HepG2 (cell line): ENCODE data around the gene SCAND1.

Experiments used
- ARID4A ChIP-seq: sonication (generic); formaldehyde crosslinking; IDR thresholded peaks from 2 replicates; pipeline ENCODE4 v1.5.0; 2020; ENCODE audit warnings: mild to moderate bottlenecking, missing genetic modification reagents, borderline replicate concordance
- HINFP ChIP-seq: sonication (generic); formaldehyde crosslinking; IDR thresholded peaks from 2 replicates; pipeline ENCODE4 v1.4.0; 2020; ENCODE audit warnings: low read depth, mild to moderate bottlenecking, missing genetic modification reagents
- KDM1A ChIP-seq: IDR thresholded peaks from 2 replicates; pipeline ENCODE4 v1.6.1; 2016; ENCODE audit warnings: missing compliant biosample characterization
- NAIF1 ChIP-seq: sonication (generic); formaldehyde crosslinking; IDR thresholded peaks from 2 replicates; pipeline ENCODE4 v1.5.0; 2020; ENCODE audit warnings: mild to moderate bottlenecking, missing genetic modification reagents, borderline replicate concordance
- NFYC ChIP-seq: IDR thresholded peaks from 2 replicates; pipeline ENCODE4 v1.6.1; 2016; ENCODE audit warnings: missing genetic modification reagents, missing compliant biosample characterization
- NR1H2 ChIP-seq: sonication (generic); formaldehyde crosslinking; IDR thresholded peaks from 2 replicates; pipeline ENCODE4 v1.8.1; 2022; ENCODE audit warnings: low read depth, missing genetic modification reagents, borderline replicate concordance
- POLR2A ChIP-seq, 2 experiments: IDR thresholded peaks; 2 replicates each; pipeline ENCODE4 v1.6.1; 2011; ENCODE audit warnings: low read depth in 2 of 2, low read length in 2 of 2, mild to moderate bottlenecking in 1 of 2, moderate library complexity in 1 of 2; ENCODE audit not compliant: insufficient read depth in 1 of 2
- ZNF274 ChIP-seq: sonication (generic); formaldehyde crosslinking; IDR thresholded peaks from 2 replicates; pipeline ENCODE4 v1.5.1; 2020; ENCODE audit warnings: mild to moderate bottlenecking, missing genetic modification reagents

- TF ChIP-seq NFYC (CRISPR knock-in tag) (no peak), KDM1A (CRISPR knock-in tag) (no peak), HINFP (CRISPR knock-in tag) (no peak), NR1H2 (no peak), POLR2A (IDR thresholded peaks at IDR 0.05; ENCODE audit: insufficient read depth in 1 of 2, low read depth in 2 of 2, low read length in 2 of 2) (no peak), ARID4A (no peak), ZNF274 (CRISPR knock-in tag) (no peak), NAIF1 (CRISPR knock-in tag) (no peak)
Measured at GRCh38 chr20:35979544-35979943, 25.2 kb upstream of the SCAND1 start.
